Uterus (tissue), 2 donors: ENCODE results near the gene PRSS36.

Experiments
- POLR2A ChIP-seq, 2 donors: fragments of 450-650 bp; IDR thresholded peaks; one replicate each; pipeline ENCODE4 v1.6.1; 2016; ENCODE audit warnings: antibody characterized with exemption in 2 of 2, mild to moderate bottlenecking in 1 of 2, moderate library complexity in 1 of 2
- TF ChIP-seq, protein P1 (sequence below), 4 experiments: fragments of 200-600 bp in 2 of 4; fragments of 450-650 bp in 2 of 4; sonication (generic) in 2 of 4; IDR thresholded peaks; one replicate each; pipeline ENCODE4 v1.5.1; 2016 to 2019; ENCODE audit warnings: antibody characterized with exemption in 4 of 4, mild to moderate bottlenecking in 2 of 4, moderate library complexity in 1 of 4

DNA sequence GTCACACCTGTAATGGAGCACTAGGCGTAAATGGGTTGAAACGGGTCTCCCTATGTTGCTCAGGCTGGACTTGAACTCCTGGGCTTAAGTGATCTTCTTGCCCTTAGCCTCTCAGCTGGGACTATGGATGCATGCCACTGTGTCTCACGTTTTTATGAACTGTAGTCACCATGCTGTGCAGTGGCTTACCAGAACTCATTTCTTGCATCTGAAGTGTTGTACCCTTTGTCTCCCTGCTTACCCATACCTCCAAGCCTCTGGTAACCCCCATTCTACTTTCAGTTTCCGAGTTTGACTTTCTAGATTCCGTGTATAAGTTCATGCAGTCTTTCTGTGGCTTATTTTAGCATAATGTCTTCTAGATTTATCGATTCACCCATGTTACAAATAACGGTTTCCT is 45.0 kb upstream of the PRSS36 start:
- TF ChIP-seq, protein P1, sequence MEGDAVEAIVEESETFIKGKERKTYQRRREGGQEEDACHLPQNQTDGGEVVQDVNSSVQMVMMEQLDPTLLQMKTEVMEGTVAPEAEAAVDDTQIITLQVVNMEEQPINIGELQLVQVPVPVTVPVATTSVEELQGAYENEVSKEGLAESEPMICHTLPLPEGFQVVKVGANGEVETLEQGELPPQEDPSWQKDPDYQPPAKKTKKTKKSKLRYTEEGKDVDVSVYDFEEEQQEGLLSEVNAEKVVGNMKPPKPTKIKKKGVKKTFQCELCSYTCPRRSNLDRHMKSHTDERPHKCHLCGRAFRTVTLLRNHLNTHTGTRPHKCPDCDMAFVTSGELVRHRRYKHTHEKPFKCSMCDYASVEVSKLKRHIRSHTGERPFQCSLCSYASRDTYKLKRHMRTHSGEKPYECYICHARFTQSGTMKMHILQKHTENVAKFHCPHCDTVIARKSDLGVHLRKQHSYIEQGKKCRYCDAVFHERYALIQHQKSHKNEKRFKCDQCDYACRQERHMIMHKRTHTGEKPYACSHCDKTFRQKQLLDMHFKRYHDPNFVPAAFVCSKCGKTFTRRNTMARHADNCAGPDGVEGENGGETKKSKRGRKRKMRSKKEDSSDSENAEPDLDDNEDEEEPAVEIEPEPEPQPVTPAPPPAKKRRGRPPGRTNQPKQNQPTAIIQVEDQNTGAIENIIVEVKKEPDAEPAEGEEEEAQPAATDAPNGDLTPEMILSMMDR (IDR thresholded peaks at IDR 0.05), result no peak
- no peak for TF ChIP-seq POLR2A (IDR thresholded peaks at IDR 0.05)
